NCI-H128 (cell line): ENCODE results near the gene CEP250.
"Not testable (repeated sequence)": the region's sequence is repeated elsewhere in the genome, so short reads cannot be mapped to it uniquely, and the experiment has no call there.

Experiments
- DNase-seq: peaks from one replicate; lab custom pipeline; 2025; ENCODE audit not compliant: unreplicated experiment; lab: John Stamatoyannopoulos, UW

The CEP250 gene

DNA sequence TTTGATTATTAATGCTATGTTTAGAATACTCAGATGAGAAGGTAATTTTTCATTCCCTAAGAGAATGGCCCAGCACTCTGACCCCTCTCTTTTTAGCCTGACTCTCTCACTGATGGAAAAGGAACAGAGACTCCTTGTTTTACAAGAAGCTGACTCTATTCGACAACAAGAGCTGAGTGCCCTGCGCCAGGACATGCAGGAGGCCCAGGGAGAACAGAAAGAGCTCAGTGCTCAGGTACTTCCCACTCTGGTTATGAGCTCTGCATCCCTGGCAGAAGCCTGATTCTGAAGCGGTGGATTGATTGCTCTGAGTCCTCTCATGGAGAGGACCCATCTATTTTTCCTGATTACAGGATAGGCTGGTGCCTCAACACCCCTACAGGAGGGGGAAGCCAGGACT is 41.1 kb downstream of the CEP250 start:
- DNase-seq, result no peak

DNA sequence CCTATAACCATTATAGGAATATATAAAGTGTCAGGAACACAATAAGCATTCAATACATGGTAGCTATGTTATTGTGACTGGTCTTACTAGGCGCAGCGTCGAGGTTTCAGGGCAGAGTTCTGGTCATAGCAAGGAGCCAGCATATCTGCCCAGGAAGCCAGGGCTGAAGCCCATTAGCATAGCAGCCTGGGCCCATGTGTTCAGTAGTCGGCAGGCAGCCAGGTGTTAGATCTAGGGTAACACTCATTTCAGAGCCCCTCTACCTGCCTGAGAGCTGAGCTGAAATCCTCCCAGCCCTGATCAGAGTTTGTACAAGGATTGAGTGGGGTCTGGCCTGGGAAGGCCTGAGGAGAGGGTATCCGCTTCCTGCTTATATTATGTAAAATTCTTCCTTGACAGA is 41.9 kb downstream of the CEP250 start:
- no peak for DNase-seq

DNA sequence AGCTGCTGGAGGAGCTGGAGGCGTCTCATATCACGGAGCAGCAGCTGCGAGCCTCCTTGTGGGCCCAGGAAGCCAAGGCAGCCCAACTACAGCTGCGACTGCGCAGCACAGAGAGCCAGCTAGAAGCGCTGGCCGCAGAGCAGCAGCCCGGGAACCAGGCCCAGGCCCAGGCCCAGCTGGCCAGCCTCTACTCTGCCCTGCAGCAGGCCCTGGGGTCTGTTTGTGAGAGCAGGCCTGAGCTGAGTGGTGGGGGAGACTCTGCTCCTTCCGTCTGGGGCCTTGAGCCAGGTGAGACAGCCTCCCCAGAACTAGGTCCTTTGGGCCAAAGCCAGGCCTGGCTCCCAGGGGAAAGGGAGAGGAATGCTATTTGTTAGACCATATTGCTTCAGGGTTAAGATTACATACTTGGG is 42.4 kb downstream of the CEP250 start:
- DNase-seq, result no peak

DNA sequence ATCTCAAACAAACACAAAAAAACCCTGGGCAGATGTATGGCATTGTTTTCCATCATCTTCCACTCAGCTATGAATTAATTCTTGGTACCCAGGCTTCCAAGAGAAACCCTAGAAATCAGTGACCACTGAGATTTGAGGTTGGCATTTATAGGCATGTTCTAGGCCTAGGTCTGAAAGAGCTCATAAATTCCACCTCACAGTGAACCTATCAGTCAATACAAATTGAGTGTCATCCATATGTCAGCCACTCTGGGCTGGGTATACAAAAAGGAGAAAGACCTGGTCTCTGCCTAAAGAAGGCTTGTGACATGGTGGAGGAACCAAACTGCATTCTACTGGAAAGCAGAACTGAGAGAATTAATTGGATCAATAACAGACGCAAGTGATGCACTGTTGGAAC is 43.9 kb downstream of the CEP250 start:
- no peak for DNase-seq

DNA sequence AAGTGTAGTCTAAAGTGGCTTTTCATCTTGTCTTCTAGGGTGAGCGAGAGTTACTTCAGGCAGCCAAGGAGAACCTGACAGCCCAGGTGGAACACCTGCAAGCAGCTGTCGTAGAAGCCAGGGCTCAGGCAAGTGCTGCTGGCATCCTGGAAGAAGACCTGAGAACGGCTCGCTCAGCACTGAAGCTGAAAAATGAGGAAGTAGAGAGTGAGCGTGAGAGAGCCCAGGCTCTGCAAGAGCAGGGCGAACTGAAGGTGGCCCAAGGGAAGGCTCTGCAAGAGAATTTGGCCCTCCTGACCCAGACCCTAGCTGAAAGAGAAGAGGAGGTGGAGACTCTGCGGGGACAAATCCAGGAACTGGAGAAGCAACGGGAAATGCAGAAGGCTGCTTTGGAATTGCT is 47.0 kb downstream of the CEP250 start:
- no peak for DNase-seq

DNA sequence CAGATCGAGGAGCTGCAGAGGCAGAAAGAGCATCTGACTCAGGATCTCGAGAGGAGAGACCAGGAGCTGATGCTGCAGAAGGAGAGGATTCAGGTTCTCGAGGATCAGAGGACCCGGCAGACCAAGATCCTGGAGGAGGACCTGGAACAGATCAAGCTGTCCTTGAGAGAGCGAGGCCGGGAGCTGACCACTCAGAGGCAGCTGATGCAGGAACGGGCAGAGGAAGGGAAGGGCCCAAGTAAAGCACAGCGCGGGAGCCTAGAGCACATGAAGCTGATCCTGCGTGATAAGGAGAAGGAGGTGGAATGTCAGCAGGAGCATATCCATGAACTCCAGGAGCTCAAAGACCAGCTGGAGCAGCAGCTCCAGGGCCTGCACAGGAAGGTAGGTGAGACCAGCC is 47.9 kb downstream of the CEP250 start:
- DNase-seq, result no peak

DNA sequence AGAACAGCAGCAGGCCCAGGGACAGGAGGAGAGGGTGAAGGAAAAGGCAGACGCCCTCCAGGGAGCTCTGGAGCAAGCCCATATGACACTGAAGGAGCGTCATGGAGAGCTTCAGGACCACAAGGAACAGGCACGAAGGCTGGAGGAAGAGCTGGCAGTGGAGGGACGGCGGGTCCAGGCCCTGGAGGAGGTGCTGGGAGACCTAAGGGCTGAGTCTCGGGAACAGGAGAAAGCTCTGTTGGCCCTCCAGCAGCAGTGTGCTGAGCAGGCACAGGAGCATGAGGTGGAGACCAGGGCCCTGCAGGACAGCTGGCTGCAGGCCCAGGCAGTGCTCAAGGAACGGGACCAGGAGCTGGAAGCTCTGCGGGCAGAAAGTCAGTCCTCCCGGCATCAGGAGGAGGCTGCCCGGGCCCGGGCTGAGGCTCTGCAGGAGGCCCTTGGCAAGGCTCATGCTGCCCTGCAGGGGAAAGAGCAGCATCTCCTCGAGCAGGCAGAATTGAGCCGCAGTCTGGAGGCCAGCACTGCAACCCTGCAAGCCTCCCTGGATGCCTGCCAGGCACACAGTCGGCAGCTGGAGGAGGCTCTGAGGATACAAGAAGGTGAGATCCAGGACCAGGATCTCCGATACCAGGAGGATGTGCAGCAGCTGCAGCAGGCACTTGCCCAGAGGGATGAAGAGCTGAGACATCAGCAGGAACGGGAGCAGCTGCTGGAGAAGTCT is 48.6 kb downstream of the CEP250 start:
- DNase-seq, result no peak

DNA sequence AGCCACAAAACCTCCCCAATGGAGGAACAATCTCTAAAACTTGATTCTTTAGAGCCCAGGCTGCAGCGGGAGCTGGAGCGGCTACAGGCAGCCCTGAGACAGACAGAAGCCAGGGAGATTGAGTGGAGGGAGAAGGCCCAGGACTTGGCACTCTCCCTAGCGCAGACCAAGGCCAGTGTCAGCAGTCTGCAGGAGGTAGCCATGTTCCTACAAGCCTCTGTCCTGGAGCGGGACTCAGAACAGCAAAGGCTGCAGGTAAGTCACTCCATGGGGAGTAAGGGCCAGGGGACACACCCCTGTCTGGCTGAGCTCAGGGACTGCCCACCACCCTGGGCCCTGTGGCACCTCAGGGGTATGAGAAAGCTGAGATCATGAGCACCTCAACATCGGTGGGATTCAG is 49.4 kb downstream of the CEP250 start:
- DNase-seq, result no peak

DNA sequence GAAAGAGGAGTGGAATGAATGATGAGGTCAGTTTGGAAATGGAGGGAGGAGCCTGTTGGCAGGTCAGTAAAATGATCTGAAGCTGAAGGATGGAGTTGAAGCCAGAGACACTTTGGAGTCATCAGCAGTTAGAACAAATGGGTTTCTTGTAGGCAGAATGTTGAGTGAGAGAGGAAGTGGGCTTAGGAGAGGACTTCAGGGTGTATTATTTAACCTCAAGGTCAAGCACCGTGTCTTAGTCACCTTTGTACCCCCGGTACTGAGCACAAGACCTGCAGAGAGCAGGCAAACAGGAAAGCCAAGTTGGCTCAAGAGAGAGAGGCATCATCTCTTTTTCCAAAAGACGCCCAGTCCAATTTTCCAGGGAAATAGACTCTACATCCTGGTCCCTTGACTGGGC is 50.8 kb downstream of the CEP250 start:
- no peak for DNase-seq

DNA sequence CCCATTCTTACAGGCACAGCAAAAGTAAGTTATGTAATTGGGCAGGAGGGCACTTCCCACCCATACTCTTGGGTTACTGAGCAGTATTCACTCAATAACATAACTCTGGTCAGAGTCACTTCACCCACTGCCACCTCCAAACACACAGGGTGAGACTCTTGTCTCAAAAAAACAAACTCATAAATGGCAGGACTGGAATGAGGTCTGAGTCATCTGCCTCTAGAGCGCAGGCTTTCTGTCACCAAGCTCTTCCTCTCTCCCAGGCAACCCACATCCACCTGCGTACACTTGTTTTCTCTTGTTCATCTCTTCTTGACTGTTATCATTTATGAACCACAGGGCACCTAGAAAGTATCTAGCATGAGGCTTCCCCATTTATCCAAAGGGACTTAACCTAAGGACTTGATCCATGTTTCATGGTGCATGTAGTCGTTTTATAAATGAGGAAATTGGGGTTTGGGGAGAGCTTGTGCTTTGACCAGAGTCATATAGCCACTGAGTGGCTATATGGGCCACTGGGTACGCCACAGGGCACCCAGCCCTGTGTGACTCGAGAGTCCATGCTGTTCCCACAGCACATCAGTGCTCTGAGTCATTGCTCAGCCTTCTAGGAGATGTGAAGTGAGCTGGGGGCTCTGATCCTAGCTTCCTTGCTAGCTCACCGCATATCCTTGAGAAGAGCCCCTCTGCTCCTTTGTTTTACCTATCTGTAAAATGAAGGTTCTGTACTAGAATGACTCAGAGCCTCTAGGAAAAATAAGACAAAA is 51.7 kb downstream of the CEP250 start:
- DNase-seq, result no peak

DNA sequence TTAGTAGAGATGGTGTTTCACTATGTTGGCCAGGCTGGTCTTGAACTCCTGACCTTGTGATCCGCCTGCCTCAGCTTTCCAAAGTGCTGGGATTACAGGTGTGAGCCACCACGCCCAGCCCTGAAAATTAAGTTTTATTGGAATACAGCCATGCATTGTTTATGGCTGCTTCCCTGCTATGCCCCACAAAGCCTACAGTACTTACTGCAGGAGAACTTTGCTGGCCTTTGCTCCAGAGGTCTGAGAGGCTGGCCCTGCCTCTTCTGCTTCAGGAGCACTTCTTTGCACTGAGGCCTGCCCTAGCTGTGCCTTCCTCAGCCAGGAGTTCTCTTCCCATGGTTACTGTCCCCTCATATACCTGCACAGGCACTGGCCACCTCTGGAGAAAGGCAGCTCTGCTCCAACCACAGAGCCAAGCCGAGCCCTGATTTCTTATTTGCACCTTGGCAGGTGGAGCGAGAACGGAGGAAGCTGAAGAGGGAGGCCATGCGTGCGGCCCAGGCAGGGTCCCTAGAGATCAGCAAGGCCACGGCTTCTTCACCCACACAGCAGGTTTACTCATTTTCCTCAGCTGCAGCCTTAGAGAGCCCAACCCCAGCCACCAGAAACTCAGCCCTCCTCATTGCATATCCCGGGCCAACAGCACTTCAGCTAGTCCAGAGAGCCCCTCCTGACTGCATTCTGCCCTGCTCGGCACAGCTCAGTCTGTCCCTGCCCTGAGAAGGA is 53.3 kb downstream of the CEP250 start:
- DNase-seq, result no peak

DNA sequence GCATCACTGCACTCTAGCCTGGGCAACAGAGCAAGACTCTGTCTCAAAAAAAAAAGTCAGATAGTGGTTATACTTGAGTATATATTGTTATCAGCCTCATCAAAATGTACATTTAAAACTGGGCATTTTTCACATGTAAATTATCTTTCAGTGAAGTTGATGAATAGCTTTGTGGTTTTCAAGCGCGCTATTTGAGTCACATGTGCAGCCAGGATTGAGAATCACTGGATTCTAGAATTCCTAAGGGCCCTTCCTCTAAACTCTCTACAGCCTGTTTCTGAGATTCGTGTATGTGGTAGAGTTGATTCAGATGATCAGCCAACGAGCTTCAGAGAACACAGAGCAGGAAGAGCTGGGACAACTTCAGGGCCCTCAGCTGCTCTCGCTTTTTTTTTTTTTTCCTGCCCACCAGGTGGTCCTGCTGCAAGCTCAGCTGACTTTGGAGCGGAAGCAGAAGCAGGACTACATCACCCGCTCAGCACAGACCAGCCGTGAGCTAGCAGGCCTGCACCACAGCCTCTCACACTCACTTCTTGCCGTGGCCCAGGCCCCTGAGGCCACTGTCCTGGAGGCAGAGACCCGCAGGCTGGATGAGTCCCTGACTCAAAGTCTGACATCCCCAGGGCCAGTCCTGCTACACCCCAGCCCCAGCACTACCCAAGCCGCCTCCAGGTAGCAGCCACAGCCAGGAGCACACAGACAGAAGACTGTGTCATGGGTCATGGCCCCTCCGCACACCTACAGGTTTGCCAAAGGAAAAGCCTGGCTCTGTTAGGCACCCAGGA is 55.7 kb downstream of the CEP250 start:
- no peak for DNase-seq

DNA sequence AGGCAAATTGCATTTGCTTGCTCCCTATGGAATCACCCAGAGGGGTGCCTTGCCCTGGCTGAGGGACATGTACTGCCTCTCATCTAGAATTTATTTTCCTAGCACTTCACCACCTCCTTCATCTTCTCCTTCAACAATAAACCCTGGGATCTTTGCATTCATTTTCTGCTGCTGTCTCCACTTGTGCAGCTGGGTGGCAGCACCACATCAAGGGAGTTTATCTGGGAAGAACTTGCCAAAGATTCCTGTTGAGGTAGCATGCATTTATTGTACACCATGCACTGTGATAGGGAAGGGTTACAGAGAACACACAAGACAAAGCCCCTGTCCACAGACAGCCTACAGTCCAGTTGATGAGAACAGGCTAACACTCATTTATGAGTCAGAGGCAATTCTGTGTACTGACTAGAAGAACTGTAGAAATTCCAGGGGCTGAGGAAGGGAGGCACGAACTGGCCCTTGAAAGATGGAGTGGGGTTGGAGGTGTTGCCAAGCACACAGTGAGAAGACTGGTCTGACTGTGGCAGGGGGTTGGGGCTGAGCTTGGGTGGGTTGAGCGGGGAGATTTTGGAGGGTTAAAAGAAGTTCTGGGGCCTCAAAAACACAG is 56.5 kb downstream of the CEP250 start:
- DNase-seq, result no peak

DNA sequence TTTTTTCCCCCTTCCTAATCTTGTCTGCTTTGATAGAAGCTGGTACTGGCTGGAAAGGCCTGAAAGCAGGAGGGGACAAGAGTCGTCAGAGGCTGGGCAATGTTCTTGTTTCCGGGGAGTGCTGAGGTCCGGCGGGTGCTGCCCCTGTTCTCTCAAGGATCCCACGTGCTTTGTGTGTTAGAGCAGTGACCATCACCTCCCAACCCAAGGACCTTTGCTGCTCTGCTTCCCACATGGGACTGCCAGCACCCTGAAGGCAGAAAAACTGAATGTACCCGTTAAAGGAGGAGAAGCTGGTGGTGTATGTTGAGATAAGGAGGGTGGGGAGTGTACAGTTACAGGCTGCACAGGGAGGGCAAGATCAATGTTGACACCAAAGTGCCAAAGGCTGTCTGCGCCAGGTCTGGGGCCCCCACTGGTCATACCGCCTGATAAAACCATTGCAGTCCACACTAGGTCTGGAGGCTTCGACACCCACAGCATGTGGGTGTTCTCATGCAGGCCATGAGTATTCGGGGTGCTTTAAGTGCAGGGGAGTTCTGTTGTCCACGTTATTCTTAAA is 59.1 kb downstream of the CEP250 start:
- no peak for DNase-seq

DNA sequence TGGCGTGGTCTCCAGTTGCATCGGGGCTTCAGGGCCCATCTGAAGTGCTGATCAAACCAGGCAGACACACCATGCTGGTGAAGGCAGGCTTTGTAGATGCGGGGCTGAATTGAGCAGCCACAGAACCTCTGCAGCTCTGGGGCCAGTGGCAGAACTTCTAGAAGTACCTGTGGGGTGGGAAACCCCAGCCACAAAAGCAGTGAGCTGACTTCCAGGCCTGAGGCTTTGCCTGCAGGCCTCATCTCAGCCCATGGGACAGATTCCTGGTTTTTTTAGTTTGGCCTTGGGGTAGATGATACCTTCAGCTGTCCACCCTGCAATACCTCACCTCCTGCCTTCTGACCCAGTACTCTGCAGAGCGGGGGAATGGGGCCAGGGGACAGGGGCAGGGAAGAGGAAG is 59.9 kb downstream of the CEP250 start:
- DNase-seq, result no peak

DNA sequence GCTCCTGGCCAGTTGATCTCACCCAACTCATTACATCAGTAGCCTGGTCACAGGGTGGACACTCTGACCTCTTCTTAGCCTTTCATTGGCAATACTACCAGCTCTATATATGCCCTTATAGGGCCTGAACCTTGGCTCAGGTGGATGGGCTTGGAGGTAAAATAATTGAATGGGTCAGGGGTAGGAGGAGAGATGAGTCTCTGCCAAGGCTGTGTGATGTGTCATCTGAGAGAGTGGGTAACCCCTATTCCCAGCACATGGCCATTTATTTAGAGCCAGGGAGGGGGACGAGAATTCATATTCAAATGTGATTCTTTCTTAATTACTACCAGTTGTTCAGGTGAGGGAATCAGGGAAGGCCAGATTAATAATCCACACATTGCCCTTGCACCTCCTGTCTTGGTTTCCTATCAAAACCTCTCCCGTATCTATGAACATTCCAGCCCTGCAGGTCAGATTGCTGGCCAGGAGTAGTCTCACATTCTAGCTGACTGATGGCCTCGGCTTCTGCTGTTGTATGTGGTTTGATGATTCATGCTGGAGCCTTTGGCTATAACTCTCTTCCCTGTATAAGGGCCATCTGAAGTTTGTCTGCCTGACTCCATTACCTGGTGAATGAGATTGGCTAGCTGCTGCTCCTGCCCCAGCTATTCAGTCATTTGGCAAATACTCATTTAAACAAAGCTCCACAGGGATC is 60.7 kb downstream of the CEP250 start:
- no peak for DNase-seq

DNA sequence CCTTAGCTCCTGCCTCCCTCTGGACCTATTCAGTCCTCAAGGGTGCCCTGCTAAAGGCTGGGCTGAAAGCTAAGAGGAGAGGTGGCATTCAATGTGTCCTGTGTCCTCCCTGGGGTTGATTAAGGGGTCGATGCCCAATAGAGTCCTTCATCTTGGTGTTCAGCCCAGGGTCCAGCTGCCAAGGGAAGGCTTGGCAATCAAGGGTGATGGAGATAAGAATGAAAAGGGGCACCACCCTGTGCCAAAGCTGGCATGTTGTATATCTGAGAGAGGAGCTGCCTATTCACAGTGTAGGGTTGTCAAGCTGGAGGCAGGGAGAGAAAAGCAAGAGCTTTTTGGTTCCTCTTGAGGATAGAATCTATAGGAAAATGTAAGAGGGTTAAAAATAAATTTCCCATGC is 61.7 kb downstream of the CEP250 start:
- no peak for DNase-seq

DNA sequence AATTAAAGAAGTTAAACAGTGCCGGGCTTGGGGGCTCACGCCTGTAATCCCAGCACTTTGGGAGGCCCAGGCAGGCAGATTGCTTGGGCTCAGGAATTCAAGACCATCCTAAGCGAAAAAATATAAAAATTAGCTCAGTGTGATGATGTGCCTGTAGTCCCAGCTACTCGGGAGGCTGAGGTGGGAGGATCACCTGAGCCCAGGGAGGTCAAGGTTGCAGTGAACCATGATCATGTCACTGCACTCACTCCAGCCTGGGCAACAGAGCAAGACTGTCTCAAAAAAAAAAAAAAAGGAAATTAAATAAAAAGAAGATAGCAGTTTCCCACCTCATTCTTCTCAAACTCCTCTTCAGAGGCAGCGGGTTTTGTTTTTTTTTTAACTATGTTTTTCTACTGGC is 62.4 kb downstream of the CEP250 start:
- DNase-seq, result not testable (repeated sequence)

DNA sequence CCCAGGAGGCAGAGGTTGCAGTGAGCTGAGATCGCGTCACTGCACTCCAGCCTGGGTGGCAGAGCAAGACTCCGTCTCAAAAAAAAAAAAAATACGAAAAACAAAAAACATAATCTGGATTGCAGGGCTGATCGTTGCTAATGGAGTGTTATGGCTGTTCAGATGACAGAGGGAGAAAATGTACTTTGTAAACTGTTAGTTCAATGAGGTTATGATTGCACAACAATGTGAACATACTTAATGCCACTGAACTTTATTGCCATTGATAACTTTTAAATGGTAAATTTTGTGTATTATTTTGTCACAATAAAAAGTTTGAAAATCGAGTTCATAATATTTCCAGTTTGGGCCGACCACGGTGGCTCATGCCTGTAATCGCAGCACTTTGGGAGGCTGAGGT is 63.6 kb downstream of the CEP250 start:
- DNase-seq, result no peak

DNA sequence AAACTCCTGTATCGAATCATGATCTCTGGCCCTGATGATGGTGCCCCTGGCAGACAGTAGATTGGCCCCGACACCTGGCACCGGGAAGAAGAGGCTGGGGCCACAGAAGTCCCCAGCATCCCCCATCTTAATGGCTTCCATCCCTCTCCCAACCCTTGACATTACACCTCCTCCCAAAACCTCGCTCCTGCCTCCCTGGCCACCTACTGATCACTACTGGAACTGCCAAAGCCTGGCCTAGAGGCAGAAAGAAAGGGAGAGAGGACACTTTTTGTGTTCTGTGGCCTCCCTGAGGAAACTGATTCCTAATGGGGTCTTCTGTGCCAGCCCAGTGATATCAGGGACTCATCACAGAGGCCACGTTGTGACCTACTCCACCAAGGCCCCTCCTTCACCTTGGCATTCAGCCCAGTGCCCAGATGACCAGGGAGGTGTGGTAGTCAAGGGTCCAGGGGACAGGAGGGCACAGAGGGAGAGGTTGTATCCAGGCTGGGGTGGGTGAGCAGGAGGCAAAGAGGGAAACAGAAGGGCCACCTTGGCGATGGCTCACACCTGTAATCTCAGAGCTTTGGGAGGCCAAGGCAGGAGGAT is 68.0 kb downstream of the CEP250 start:
- no peak for DNase-seq
